HG03342 (cell line): ENCODE data around the gene PIGS.
"Not testable (repeated sequence)": the region's sequence is repeated elsewhere in the genome, so short reads cannot be mapped to it uniquely, and the experiment has no call there.

ENCODE experiments used
- ATAC-seq: cut with Tn5 transposase; IDR thresholded peaks from one replicate; pipeline ENCODE4 v1.9.1; 2021; ENCODE audit warnings: mild to moderate bottlenecking, moderate library complexity; ENCODE audit not compliant: unreplicated experiment

The PIGS gene

GRCh38 chr17:28571361-28572122, at the start of gene PIGS:
Gene PIGS, minus strand, starts transcription at chr17:28571524. Its CDS starts 28 bp downstream, at chr17:28571496.
- ATAC-seq = peak; percentile 79

DNA sequence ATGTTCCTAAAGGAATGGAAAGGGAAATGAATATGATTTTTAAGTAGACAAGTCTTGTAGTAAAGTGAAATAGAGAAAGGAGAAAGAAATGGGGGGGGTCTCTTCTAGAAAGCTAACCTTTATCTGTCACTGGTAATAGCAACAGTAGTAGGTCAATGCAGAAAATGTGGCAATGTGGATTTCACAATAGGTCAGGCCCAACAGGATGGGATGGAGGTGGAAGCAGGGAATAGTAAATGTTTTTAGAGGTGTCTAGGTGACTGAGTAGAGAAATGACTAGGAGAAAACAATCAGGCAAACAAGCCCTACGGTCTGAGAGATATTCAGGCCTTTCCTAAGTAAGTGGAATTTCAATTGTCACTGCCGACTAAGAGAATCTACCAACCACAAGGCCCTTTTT, 48.7 kb upstream of the PIGS start:
- ATAC-seq = no peak

DNA sequence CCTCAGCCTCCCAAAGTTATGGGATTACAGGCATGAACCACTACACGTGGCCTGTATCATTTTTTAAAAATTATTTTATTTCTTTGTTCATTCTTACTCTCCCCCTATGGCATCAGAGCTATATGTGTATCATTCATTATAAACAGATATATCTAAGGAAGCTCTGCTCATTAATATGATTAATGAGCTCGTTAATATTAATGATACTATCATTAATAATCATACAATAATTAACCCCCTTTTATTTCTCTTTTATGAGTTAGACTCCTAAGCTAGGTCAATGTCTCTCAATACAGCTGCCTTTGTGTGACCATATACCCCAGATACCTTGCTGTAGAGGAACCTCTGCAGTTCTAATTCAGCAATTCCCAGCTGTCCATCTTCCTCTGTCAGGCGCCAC, 47.1 kb upstream of the PIGS start:
- ATAC-seq = no peak

DNA sequence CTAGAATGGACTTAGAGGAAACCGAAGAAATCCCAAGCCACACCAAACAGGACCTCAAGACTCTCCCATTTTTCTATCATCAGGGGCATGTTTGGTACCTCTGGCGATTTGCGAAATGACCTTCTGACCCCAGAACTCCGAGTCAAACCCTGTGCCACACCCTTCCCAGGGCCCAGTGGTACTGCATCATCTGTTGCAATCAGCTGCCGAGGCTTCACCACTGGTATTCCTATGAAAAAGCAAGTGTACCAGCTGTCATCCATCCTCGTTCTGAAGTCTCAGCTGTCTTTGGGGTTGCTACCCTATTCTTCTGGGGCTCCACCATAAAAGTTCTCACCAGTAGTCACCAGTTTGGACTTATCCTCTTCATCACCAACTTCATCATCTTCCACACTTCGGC, 45.0 kb upstream of the PIGS start:
- ATAC-seq = no peak

DNA sequence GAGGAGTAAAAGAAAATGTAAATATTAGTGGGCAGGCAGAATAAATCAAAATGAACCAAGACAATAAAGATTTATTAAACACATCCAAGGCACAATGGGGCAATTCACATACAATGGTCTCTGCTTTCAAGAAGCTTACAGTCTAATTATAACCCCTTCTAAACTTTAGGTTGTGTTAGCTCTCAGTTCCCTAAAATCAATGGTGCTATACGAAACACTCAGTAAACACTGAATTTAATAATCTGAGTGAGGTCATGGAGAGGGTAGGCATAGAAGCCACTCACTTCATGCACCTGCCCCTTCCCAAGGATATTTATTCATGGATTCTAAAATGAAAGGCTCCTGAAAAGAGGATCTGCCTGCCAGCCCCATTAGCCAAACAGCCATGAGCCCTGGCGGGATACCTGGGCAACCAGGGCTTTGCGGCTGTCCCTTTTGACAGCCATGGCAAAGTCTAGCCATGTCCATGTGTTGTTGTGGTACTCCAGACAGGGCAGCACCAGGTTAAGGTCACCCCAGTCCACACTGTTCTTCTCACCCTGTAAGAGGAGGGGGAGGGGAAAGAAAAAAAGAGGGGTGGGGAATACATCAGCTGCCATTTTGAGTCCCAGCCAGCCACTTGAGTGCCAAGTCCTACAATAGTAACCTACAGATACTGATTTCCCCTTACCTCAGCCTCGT, 44.1 kb upstream of the PIGS start:
- no peak for ATAC-seq

- no peak for ATAC-seq
Observed at GRCh38 chr17:28613931-28614381, 42.6 kb upstream of the PIGS start, which contains the start of gene RSKR. Gene RSKR, minus strand, starts transcription at chr17:28614185. Its CDS starts 24 bp downstream, at chr17:28614161.

GRCh38 chr17:28612936-28613872, 41.9 kb upstream of the PIGS start:
- no peak for ATAC-seq

- ATAC-seq = no peak
Observed at GRCh38 chr17:28612531-28612930, 41.2 kb upstream of the PIGS start.

DNA sequence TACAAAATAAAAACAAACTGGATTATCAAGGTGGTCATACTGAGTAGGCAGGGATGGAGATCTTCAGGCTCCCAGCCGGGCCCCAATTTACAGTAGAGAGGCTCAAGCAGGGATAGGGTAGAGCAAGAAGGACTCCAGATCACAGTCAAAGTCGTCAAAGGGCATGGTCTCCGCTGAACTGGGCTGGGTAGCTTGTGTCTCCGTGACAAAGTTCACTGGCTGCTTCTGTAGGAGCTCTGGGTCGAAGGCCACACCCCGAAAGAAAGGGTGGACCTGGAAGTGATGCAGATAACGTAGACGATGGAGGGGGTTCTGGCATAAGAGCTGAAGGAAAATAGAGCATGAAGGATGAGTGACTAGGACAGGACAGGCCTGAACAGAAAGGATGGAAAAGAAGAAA, 39.1 kb upstream of the PIGS start:
- ATAC-seq = no peak

- ATAC-seq = not testable (repeated sequence)
Observed at GRCh38 chr17:28604031-28604430, 32.7 kb upstream of the PIGS start.

DNA sequence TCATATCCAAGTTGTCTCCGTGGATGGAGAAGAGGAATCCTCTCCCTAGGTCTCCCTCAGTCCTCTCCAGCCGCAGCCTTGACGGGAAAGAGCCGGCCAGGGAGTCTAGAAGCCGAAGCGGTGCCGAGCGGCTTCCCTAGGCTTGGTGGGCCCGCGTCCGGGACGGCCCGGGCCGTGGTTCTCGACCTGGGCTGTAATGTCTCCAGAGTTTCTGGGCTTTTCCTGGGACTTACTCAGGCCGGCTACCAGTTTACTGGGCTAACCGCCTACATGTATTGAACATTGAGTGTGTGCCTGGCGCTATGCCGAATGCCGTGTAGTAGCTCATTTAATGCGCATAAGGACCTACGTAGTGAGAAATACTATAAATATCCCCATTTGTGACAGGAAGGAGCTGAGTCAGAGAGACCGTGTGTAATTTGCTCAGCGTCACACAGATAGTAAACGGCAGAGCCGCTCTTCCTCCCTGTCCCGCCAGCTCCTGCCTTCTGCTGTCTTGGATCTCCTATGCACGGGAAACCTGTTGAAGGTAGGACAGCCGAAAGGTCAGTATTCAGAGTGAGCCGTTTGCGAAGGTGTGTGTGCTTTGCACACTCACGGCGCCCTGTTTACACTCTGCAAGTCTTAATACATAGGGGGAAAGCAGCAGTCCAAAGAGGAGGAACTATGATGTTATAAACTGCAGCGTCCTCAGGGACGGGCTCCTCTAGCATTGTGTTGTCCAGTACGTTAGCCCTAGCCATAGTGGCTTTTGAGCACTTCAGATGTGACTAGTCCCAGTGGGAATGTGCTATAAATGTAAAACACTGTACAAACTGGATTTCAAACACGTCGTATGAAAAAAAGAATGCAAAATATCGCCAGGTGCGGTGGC, 28.2 kb upstream of the PIGS start:
- peak; percentile 33 for ATAC-seq

- ATAC-seq = peak; percentile 81
Observed at GRCh38 chr17:28598799-28599310, 27.5 kb upstream of the PIGS start, which contains the start of gene SPAG5. Gene SPAG5, minus strand, starts transcription at chr17:28599025. Its CDS starts 79 bp downstream, at chr17:28598946.

DNA sequence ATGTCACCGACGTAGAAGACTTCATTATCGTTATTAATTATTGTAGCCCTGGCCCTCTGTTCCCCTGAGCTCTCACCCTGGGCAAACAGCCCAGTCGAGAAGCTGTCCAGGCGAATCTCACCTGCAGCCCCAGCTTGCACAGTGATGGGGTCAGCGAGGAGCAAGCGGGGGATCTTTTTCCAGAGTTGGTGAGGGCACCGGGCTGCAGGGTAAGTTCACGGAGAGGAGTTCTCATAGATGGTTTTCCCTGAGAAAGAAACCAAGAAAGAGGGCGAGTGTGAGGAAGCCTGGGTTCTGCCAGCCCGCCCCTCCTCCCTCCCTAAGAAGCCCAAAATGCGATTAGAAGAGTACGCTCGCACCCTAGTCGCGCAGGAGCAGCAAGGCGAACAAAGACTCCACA, 27.1 kb upstream of the PIGS start:
- ATAC-seq = no peak

- ATAC-seq = no peak
Observed at GRCh38 chr17:28597606-28598383, 26.5 kb upstream of the PIGS start.

GRCh38 chr17:28592260-28592659, 20.9 kb upstream of the PIGS start:
- ATAC-seq = no peak

DNA sequence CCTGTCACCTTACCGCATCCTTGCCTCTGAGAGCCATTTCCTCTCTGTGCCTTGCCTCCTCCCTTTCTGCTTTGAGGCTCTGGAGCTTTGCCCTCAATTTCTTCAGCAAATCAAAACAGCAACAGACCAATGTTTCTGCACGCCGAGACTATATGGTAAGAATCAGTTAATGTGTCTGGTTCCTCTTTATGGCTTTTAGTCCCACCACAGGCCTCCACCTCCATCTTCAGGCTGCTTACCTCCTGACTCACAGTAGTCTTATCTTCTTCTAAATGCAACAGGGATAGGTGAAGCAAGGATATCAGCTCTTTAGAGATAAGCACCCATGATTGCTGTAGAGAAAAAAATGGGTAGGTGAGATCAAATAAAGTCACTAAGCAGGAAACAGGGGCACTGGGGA, 14.5 kb upstream of the PIGS start:
- no peak for ATAC-seq

GRCh38 chr17:28584434-28584833, 13.1 kb upstream of the PIGS start:
- ATAC-seq = no peak

- no peak for ATAC-seq
Observed at GRCh38 chr17:28582513-28582912, 11.2 kb upstream of the PIGS start.

DNA sequence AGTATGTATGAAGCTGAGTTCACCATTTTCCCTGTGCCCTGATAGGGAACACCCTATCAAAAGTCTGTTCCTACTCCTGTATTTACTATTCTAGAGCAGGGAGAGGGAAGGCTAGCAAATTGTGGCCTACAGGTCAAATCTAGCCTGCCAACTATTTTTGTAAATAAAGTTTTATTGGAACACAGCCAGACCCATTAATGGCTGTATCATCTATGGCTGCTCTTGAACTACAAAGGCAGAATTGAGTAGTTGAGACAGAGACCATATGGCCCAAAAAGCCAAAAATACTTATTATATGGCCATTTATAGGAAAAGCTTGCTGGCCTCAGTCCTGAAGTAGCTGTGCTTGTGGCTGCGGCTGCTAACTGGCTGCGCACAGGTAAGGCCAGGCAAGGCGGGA, 9.6 kb upstream of the PIGS start:
- ATAC-seq = no peak
